GM06990 (cell line): ENCODE data around the gene RIF1.
"Not testable (repeated sequence)": the region's sequence is repeated elsewhere in the genome, so short reads cannot be mapped to it uniquely, and the experiment has no call there.

Source experiments
- DNase-seq: peaks from one replicate; pipeline ENCODE4 v3.0.0-alpha.2; 2011; ENCODE audit not compliant: insufficient read length; ENCODE audit errors: extremely low read depth
- H3K27me3 ChIP-seq: replicated peaks from 2 replicates; pipeline ENCODE4 v1.6.0; 2011; ENCODE audit warnings: low read length; ENCODE audit not compliant: control insufficient read depth, insufficient read depth
- H3K36me3 ChIP-seq: 2 replicates; pipeline ENCODE4 v1.5.1; 2011; ENCODE audit warnings: low read length; ENCODE audit not compliant: control insufficient read depth, insufficient read depth
- H3K4me3 ChIP-seq: replicated peaks from 2 replicates; pipeline ENCODE4 v1.5.1; 2011; ENCODE audit warnings: low read depth, mild to moderate bottlenecking, control low read depth, low read length
- TF ChIP-seq, protein P1 (sequence below): IDR thresholded peaks from 2 replicates; pipeline ENCODE4 v1.5.1; 2011; ENCODE audit warnings: low read length, control low read depth, mild to moderate bottlenecking, inconsistent platforms; ENCODE audit not compliant: insufficient read depth, poor library complexity, severe bottlenecking

Gene RIF1

DNA sequence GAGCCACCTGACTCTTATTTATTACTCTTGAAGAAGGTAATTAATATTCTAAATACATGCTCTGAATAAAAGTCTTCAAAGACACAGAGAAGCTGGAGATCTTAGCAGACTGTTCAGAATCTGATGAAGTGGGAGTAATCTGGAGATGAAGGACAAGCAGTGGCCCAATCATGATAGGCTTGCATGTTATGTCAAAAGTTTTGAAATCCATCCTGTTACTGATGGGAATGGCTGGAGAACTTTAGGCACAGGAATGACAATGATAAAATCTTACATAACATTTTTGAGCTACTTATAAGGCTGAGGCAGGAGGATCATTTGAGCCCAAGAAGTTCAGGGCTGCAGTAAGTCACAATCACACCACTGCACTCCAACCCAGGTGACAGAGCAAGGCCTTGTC lies 2.4 kb upstream of the RIF1 start:
- peaks cover under 1% of the 10 kb centered on the region; the same call in 1 of the 2 replicates for H3K36me3 ChIP-seq
- no peaks in the 10 kb centered on the region for H3K27me3 ChIP-seq
- DNase-seq: no peak
- TF ChIP-seq, protein P1, sequence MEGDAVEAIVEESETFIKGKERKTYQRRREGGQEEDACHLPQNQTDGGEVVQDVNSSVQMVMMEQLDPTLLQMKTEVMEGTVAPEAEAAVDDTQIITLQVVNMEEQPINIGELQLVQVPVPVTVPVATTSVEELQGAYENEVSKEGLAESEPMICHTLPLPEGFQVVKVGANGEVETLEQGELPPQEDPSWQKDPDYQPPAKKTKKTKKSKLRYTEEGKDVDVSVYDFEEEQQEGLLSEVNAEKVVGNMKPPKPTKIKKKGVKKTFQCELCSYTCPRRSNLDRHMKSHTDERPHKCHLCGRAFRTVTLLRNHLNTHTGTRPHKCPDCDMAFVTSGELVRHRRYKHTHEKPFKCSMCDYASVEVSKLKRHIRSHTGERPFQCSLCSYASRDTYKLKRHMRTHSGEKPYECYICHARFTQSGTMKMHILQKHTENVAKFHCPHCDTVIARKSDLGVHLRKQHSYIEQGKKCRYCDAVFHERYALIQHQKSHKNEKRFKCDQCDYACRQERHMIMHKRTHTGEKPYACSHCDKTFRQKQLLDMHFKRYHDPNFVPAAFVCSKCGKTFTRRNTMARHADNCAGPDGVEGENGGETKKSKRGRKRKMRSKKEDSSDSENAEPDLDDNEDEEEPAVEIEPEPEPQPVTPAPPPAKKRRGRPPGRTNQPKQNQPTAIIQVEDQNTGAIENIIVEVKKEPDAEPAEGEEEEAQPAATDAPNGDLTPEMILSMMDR: no peak
- no peak overlapping the region for H3K4me3 ChIP-seq

DNA sequence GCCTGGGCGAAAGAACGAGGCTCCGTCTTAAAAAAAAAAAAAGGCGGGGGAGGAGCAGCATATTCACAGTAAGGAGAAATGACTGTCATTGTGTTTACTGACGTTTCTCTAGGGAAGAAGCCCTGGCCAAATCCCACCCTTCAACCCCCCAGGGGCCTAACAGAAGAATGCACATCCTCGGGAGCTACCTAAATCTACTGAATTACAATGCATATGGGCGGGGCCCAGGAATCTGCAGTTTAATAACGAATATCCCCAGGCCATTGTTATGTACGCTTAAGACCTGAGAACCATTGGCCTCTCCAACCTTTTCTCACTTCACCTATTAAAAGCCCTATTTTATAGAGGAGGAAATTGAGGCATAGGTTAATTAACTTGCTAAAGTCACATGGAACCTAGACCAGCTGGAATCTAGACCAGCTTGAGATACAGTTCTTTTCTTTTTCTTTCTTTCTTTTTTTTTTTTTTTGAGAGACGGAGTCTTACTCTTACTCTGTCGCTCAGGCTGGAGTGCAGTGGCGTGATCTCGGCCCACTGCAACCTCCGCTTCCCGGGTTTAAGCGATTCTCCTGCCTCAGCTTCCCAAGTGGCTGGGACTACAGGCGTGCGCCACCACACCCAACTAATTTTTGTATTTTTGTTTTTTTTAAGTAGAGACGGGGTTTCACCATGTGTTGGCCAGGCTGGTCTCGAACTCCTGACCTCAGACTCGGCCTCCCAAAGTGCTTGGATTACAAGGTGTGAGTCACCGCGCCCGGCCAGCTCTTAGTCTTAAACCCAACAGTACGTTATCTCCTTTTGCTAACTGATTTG lies 708 bp upstream of the RIF1 start:
- TF ChIP-seq, protein P1: no peak
- H3K4me3 ChIP-seq: peak overlapping the region; percentile 99
- DNase-seq: no peak

DNA sequence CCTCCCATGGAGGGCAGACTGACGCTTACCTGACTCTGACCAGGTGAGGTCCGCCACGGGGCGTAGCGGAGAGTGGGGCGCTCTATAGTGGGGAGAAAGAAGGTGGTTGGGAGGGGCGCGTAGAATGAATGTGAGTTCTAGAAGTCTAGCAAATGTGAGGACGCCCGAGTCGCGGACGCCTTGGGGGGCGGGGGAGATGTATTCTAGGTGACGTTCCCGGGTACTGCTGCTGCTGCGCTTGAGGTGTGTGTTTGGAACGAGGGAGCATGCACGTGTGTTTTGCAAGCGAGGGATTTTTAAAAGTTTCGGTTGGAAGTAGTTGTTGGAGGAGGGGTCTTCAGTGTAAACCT lies 758 bp downstream of the RIF1 start:
- H3K36me3 ChIP-seq: peaks cover 3% of the 10 kb centered on the region

More for the DNA sequence above, 708 bp upstream of the RIF1 start:
- Histone ChIP-seq H3K36me3 (peaks cover 2% of the 10 kb centered on the region; the same call in 1 of the 2 replicates), H3K27me3 (no peaks in the 10 kb centered on the region)

DNA sequence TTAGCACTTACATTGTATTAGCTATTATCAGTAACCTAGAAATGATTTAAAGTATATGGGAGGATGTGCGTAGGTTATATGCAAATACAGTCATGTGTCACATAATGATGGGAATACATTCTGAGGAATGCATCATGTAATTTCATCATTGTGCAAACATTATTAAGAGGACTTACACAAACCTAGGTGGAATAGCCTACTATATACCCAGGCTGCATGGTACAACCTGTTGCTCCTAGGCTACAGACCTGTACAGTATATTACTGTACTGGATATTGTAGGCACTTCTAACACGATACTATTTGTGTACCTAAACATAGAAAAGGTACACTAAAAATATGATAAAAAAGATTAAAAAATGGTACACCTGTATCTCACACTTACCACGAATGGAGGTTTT lies 7.9 kb downstream of the RIF1 start:
- H3K4me3 ChIP-seq: no peak overlapping the region
- TF ChIP-seq, protein P1: no peak
- H3K36me3 ChIP-seq: peaks cover 9% of the 10 kb centered on the region
- DNase-seq: no peak
- H3K27me3 ChIP-seq: no peaks in the 10 kb centered on the region

More for the DNA sequence above, 758 bp downstream of the RIF1 start:
- Histone ChIP-seq H3K27me3 (no peaks in the 10 kb centered on the region), H3K4me3 (peak overlapping the region; percentile 99)
- TF ChIP-seq, protein P1: no peak
- DNase-seq: peak; percentile 70

DNA sequence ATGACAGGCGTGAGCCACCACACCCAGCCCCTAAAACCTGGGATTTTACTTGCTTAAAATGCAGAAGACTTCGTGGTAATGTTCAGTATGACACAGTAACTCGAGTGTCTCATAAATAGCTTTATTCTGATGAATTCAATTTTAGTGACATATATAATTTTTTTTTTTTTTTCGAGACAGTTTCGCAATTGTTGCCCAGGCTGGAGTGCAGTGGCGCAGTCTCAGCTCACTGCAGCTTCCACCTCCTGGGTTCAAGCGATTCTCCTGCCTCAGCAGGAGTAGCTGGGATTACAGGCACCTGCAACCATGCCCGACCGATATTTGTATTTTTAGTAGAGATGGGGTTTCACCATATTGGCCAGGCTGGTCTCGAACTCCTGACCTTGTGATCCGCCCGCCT lies 12.0 kb downstream of the RIF1 start:
- H3K4me3 ChIP-seq, H3K36me3 ChIP-seq, DNase-seq, H3K27me3 ChIP-seq: not testable (repeated sequence)

DNA sequence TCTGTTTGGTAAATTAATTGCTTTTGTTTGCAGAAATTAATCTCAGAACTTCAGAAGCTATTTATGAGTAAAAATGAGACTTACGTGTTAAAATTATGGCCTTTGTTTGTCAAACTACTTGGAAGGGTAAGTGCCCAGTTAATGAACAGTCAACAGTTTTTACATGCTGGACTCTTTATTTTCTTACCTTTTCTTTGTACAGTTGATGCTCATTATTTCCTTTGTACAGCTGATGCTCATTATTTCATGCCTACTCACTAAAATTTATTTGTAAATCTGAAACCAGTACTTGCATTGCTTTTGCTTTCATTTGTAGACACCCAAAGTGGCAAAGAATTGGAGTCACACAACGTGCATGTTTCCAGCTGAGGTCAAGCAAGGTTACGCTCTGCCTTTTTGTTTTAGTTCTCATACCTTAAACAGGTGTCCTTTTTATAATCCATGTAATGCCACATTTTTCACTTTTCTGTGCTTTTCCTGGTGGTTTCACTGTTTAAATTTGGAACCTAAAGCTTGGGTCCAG lies 13.3 kb downstream of the RIF1 start:
- H3K27me3 ChIP-seq: no peaks in the 10 kb centered on the region
- no peak overlapping the region for H3K4me3 ChIP-seq
- TF ChIP-seq, protein P1: no peak
- peak; percentile 16 for DNase-seq
- peaks cover 8% of the 10 kb centered on the region for H3K36me3 ChIP-seq
